H1 (cell line): ENCODE data around the gene F5. TPM values are rescaled to one million over a fixed set of nuclear protein-coding genes. Genes with fewer than 3 reads are reported as not detected.

Experiments
- CTCF ChIA-PET: fragments of 300-600 bp; sonication (Branson Sonifier 250); formaldehyde crosslinking; loops from one replicate; lab custom pipeline; 2021; ENCODE audit not compliant: partially characterized antibody; lab: Charles Lee
- POLR2A ChIA-PET: fragments of 300-600 bp; sonication (Branson Sonifier 250); formaldehyde crosslinking; loops from one replicate; lab custom pipeline; 2021; ENCODE audit warnings: inconsistent platforms; ENCODE audit not compliant: partially characterized antibody; lab: Charles Lee
- DNase-seq, 2 experiments: peaks; one replicate each; pipeline versions ENCODE4 v3.0.0 to v3.0.0-alpha.2; 2010 to 2022; ENCODE audit warnings: low spot score in 2 of 2, low read depth in 1 of 2, mixed read lengths in 1 of 2
- FAIRE-seq: peaks from 2 replicates; lab custom pipeline; 2011; peaks lifted over from hg19 to GRCh38; lab: Jason Lieb, UNC
- H2AFZ ChIP-seq: 2 replicates; pipeline ENCODE4 v1.8.1; 2012; ENCODE audit warnings: low read length, inconsistent platforms
- H2AK5ac ChIP-seq: 2 replicates; pipeline ENCODE4 v1.6.1; 2013; ENCODE audit warnings: low read depth, low read length
- H2BK120ac ChIP-seq: replicated peaks from 2 replicates; pipeline ENCODE3; 2013; ENCODE audit warnings: low read depth, low read length, inconsistent platforms
- H2BK12ac ChIP-seq: 2 replicates; pipeline ENCODE4 v1.6.1; 2013; ENCODE audit warnings: low read depth, low read length
- H2BK15ac ChIP-seq: 2 replicates; pipeline ENCODE4 v1.6.1; 2013; ENCODE audit warnings: low read length
- H2BK20ac ChIP-seq: 2 replicates; pipeline ENCODE4 v1.6.1; 2013; ENCODE audit warnings: low read length
- H2BK5ac ChIP-seq: 2 replicates; pipeline ENCODE4 v1.6.1; 2013; ENCODE audit warnings: low read depth, low read length
- H3K14ac ChIP-seq: 2 replicates; pipeline ENCODE4 v1.6.1; 2013; ENCODE audit warnings: inconsistent platforms; ENCODE audit not compliant: insufficient read length
- H3K18ac ChIP-seq: 2 replicates; pipeline ENCODE4 v1.6.1; 2013; ENCODE audit warnings: low read length; ENCODE audit errors: extremely low read depth
- H3K23ac ChIP-seq: 2 replicates; pipeline ENCODE4 v1.6.1; 2013; ENCODE audit warnings: inconsistent platforms; ENCODE audit not compliant: insufficient read length
- H3K23me2 ChIP-seq: 2 replicates; pipeline ENCODE4 v1.6.1; 2013; ENCODE audit warnings: low read depth, low read length
- H3K27ac ChIP-seq: 2 replicates; pipeline ENCODE4 v1.6.1; 2011; ENCODE audit warnings: low read depth, low read length, inconsistent platforms
- H3K27me3 ChIP-seq, 4 experiments: replicated peaks in 1 of 4; 1 replicate in 1 of 4; 2 replicates in 3 of 4; pipeline versions ENCODE4 v1.6.1 to v1.8.1; 2011 to 2013; ENCODE audit warnings: low read length in 3 of 4, mild to moderate bottlenecking in 3 of 4, inconsistent platforms in 2 of 4, mixed read lengths in 2 of 4, moderate library complexity in 1 of 4; ENCODE audit not compliant: control insufficient read depth in 3 of 4, insufficient read depth in 3 of 4; ENCODE audit errors: extremely low read depth in 1 of 4
- H3K36me3 ChIP-seq, 4 experiments: 2 replicates each; pipeline versions ENCODE4 v1.6.1 to v1.8.1; 2011 to 2013; ENCODE audit warnings: mild to moderate bottlenecking in 4 of 4, low read length in 3 of 4, moderate library complexity in 2 of 4, control low read depth in 1 of 4, inconsistent platforms in 1 of 4; ENCODE audit not compliant: insufficient read depth in 4 of 4, control insufficient read depth in 2 of 4
- H3K4ac ChIP-seq: replicated peaks from 2 replicates; pipeline ENCODE3; 2013; ENCODE audit warnings: low read length, low read depth, mixed read lengths, inconsistent platforms; ENCODE audit not compliant: insufficient read length
- H3K4me1 ChIP-seq, 4 experiments: replicated peaks in 1 of 4; 1 replicate in 1 of 4; 2 replicates in 3 of 4; pipeline versions ENCODE4 v1.6.1 to v1.8.1; 2011 to 2013; ENCODE audit warnings: low read length in 3 of 4, inconsistent platforms in 2 of 4, mixed read lengths in 1 of 4; ENCODE audit not compliant: insufficient read depth in 4 of 4, control insufficient read depth in 3 of 4
- H3K4me2 ChIP-seq, 2 experiments: 2 replicates each; pipeline versions ENCODE4 v1.6.1 to v1.8.1; 2011 to 2013; ENCODE audit warnings: low read depth in 2 of 2, low read length in 2 of 2, control low read depth in 1 of 2, inconsistent platforms in 1 of 2, mild to moderate bottlenecking in 1 of 2; ENCODE audit not compliant: insufficient read depth in 1 of 2
- H3K4me3 ChIP-seq, 4 experiments: fragments of 200-600, 300-600 bp in 1 of 4; sonication (generic), shearing (Covaris generic), sonication (Bioruptor Twin) in 1 of 4; 2 replicates each; pipeline versions ENCODE4 v1.5.1 to v1.8.1; 2011 to 2016; ENCODE audit warnings: low read length in 4 of 4, low read depth in 3 of 4, control low read depth in 2 of 4, inconsistent platforms in 2 of 4, mild to moderate bottlenecking in 2 of 4, mixed read lengths in 1 of 4, moderate library complexity in 1 of 4; ENCODE audit not compliant: insufficient read depth in 2 of 4; ENCODE audit errors: extremely low read depth in 1 of 4
- H3K56ac ChIP-seq: replicated peaks from 2 replicates; pipeline ENCODE3; 2013; ENCODE audit warnings: low read depth, mild to moderate bottlenecking, mixed read lengths, low read length, inconsistent platforms; ENCODE audit not compliant: insufficient read length
- H3K79me1 ChIP-seq: 2 replicates; pipeline ENCODE4 v1.6.1; 2013; ENCODE audit warnings: low read depth, low read length, control low read depth
- H3K79me2 ChIP-seq, 2 experiments: 2 replicates each; pipeline versions ENCODE4 v1.6.1 to v1.8.1; 2012 to 2013; ENCODE audit warnings: low read length in 2 of 2, mild to moderate bottlenecking in 2 of 2, inconsistent platforms in 1 of 2; ENCODE audit not compliant: insufficient read depth in 2 of 2, control insufficient read depth in 1 of 2
- H3K9ac ChIP-seq, 4 experiments: replicated peaks in 1 of 4; 1 replicate in 1 of 4; 2 replicates in 3 of 4; pipeline versions ENCODE4 v1.6.1 to v1.8.1; 2011 to 2013; ENCODE audit warnings: low read depth in 3 of 4, low read length in 3 of 4, control low read depth in 2 of 4, mild to moderate bottlenecking in 2 of 4, moderate library complexity in 2 of 4, inconsistent platforms in 1 of 4; ENCODE audit errors: extremely low read depth in 1 of 4
- H3K9me3 ChIP-seq, 2 experiments: 2 replicates each; pipeline versions ENCODE4 v1.6.1 to v1.8.1; 2012 to 2013; ENCODE audit warnings: mild to moderate bottlenecking in 2 of 2, moderate library complexity in 2 of 2, control low read depth in 1 of 2, inconsistent platforms in 1 of 2, low read depth in 1 of 2, low read length in 1 of 2, mixed read lengths in 1 of 2; ENCODE audit not compliant: insufficient read depth in 2 of 2
- H4K20me1 ChIP-seq, 2 experiments: replicated peaks in 1 of 2; 2 replicates each; pipeline versions ENCODE3 to v1.8.1; 2011 to 2013; ENCODE audit warnings: inconsistent platforms in 2 of 2, low read length in 2 of 2, mild to moderate bottlenecking in 1 of 2; ENCODE audit not compliant: insufficient read depth in 2 of 2, control insufficient read depth in 1 of 2
- H4K5ac ChIP-seq: 2 replicates; pipeline ENCODE4 v1.6.1; 2013; ENCODE audit warnings: low read length, low read depth, mixed read lengths, inconsistent platforms; ENCODE audit not compliant: insufficient read length
- H4K8ac ChIP-seq: 2 replicates; pipeline ENCODE4 v1.8.0; 2013; ENCODE audit warnings: mild to moderate bottlenecking, moderate library complexity, low read length, inconsistent platforms; ENCODE audit not compliant: insufficient read depth; ENCODE audit errors: extremely low read depth
- H4K91ac ChIP-seq: replicated peaks from 2 replicates; pipeline ENCODE3; 2013; ENCODE audit warnings: low read length, mixed read lengths, inconsistent platforms; ENCODE audit not compliant: insufficient read length
- BACH1 ChIP-seq: IDR thresholded peaks from 2 replicates; pipeline ENCODE4 v1.6.1; 2012; ENCODE audit warnings: low read length, improper control_type of control experiment
- BRCA1 ChIP-seq: IDR thresholded peaks from 2 replicates; pipeline ENCODE4 v1.6.1; 2012; ENCODE audit warnings: low read depth, low read length, improper control_type of control experiment
- CBX5 ChIP-seq: fragments of 300-800, 300-1000 bp; sonication (generic); IDR thresholded peaks from 2 replicates; pipeline ENCODE4 v1.7.1; 2016; ENCODE audit warnings: antibody characterized with exemption, low read length, low read depth
- CBX8 ChIP-seq: fragments of 300-800, 300-1000 bp; sonication (generic); IDR thresholded peaks from 2 replicates; pipeline ENCODE4 v1.7.1; 2016; ENCODE audit warnings: low read depth, low read length, borderline replicate concordance
- HDAC2 ChIP-seq, 2 experiments: fragments of 300-600 bp in 1 of 2; sonication (generic) in 1 of 2; IDR thresholded peaks; 2 replicates each; pipeline ENCODE4 v1.6.1; 2011 to 2012; ENCODE audit warnings: low read depth in 2 of 2, low read length in 2 of 2, mild to moderate bottlenecking in 2 of 2, moderate library complexity in 2 of 2, borderline replicate concordance in 1 of 2, inconsistent platforms in 1 of 2
- JUN ChIP-seq: IDR thresholded peaks from 2 replicates; pipeline ENCODE4 v1.6.1; 2011; ENCODE audit warnings: low read depth, mild to moderate bottlenecking, improper control_type of control experiment, low read length
- PHF8 ChIP-seq: fragments of 200-600 bp; sonication (generic); conservative IDR thresholded peaks from 2 replicates; pipeline ENCODE4 v1.7.1; 2012; ENCODE audit warnings: low read depth, mild to moderate bottlenecking, inconsistent platforms, low read length, moderate library complexity
- POLR2AphosphoS5 ChIP-seq: IDR thresholded peaks from 2 replicates; pipeline ENCODE4 v1.6.1; 2011; ENCODE audit warnings: low read depth, low read length
- POU5F1 ChIP-seq: IDR thresholded peaks from 2 replicates; pipeline ENCODE4 v1.6.1; 2011; ENCODE audit warnings: low read depth, mild to moderate bottlenecking, low read length, moderate library complexity
- RNF2 ChIP-seq: fragments of 200-900, 300-1000 bp; sonication (generic); IDR thresholded peaks from 2 replicates; pipeline ENCODE4 v1.7.1; 2016; ENCODE audit warnings: borderline replicate concordance, low read depth, mild to moderate bottlenecking, antibody characterized with exemption, low read length; ENCODE audit not compliant: poor library complexity, severe bottlenecking; ENCODE audit errors: missing control alignments
- SIN3A ChIP-seq, 2 experiments: IDR thresholded peaks in 1 of 2; conservative IDR thresholded peaks in 1 of 2; 2 replicates each; pipeline ENCODE4 v1.6.1; 2011 to 2012; ENCODE audit warnings: low read length in 2 of 2, improper control_type of control experiment in 1 of 2, low read depth in 1 of 2, mild to moderate bottlenecking in 1 of 2
- SP1 ChIP-seq: IDR thresholded peaks from 2 replicates; pipeline ENCODE4 v1.6.1; 2011; ENCODE audit warnings: low read depth, low read length
- SP4 ChIP-seq: IDR thresholded peaks from 2 replicates; pipeline ENCODE4 v1.6.1; 2012; ENCODE audit warnings: low read length, inconsistent platforms
- SUZ12 ChIP-seq: fragments of 200-600 bp; sonication (generic); IDR thresholded peaks from 2 replicates; pipeline ENCODE4 v1.6.1; 2012; ENCODE audit warnings: mild to moderate bottlenecking, inconsistent platforms, low read length, moderate library complexity, mixed read lengths
- WGBS, 2 experiments: shearing (Covaris generic) in 1 of 2; methylation state at CpG; one replicate each; pipeline versions ENCODE4 v1.1.6 to v1.1.7; 2013 to 2015; ENCODE audit warnings: low lambda C conversion rate in 2 of 2, mixed read lengths in 2 of 2, inconsistent platforms in 1 of 2, low coverage in 1 of 2, missing lambda C conversion rate in 1 of 2; ENCODE audit not compliant: insufficient replicate concordance in 2 of 2, insufficient coverage in 1 of 2, insufficient read length in 1 of 2; ENCODE audit errors: extremely low coverage in 1 of 2, missing lambda C conversion rate in 1 of 2; 5-methylcytosine and 5-hydroxymethylcytosine counted together
- polyA plus RNA-seq, 7 experiments: library from polyadenylated mRNA; depleted of rRNA in 3 of 7; stranded (reverse) in 5 of 7; unstranded in 2 of 7; fragments of >200 nt in 5 of 7; fragments of 200-250 nt in 2 of 7; gene quantifications; 1 replicate in 5 of 7; 2 replicates in 1 of 7; 4 replicates in 1 of 7; pipeline versions ENCODE4 v1.2.1 to v1.2.3, GENCODE V29; 2011 to 2013; ENCODE audit warnings: missing spikeins in 2 of 7, mixed read lengths in 2 of 7
- total RNA-seq: library from RNA; stranded (reverse); fragmentation: NEBNext Ultra II Directional; extraction: Animal tissue kit (Norgen Biotek cat#: 25700); gene quantifications from 2 replicates; pipeline ENCODE4 v1.2.1, GENCODE V29; 2021

F5 gene
- total and polyA plus RNA-seq, 2 of the 8 experiments (the other 6 are each of a cell fraction or from before 2014, with no cell fraction given): 0.04 to 0.06 TPM

DNA sequence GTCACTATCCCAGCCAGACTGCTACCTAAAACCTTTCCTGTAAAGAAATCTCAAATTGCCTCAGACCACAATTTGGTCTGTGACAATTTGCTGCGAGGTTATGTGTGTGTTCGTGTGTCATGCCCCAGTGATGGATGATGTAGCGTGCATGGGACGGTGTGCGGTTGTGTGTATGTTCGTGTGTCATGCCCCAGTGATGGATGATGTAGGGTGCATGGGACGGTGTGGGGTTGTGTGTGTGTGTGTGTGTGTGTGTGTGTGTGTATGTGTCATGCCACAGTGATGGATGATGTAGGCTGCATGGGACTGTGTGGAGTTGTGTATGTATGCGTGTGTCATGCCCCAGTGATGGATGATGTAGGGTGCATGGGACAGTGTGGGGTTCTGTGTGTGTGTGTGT, 34.3 kb upstream of the F5 start:
- Histone ChIP-seq H2BK20ac (no peak overlapping the region), H3K36me3 (no peaks in the 10 kb centered on the region), H3K79me1 (no peaks in the 10 kb centered on the region), H3K9ac (no peak overlapping the region), H4K20me1 (no peaks in the 10 kb centered on the region), H2BK12ac (peak overlapping the region; percentile 64; the same call in 1 of the 2 replicates), H3K14ac (no peak overlapping the region), H2BK5ac (no peak overlapping the region; the same call in 1 of the 2 replicates), H3K56ac (no peak overlapping the region), H2AK5ac (peak overlapping the region; percentile 90; the same call in 1 of the 2 replicates), H4K5ac (no peak overlapping the region), H3K4me3 (no peak overlapping the region), H4K8ac (no peak overlapping the region), H3K27me3 (no peaks in the 10 kb centered on the region), H2BK120ac (no peak overlapping the region), H3K4me2 (no peak overlapping the region), H3K27ac (no peak overlapping the region), H3K18ac (no peak overlapping the region), H2AFZ (no peak overlapping the region), H2BK15ac (no peak overlapping the region), H3K79me2 (no peaks in the 10 kb centered on the region), H3K23ac (no peak overlapping the region), H3K23me2 (peaks cover 4% of the 10 kb centered on the region; the same call in 1 of the 2 replicates), H4K91ac (no peak overlapping the region), H3K4me1 (no peaks in the 10 kb centered on the region), H3K9me3 (no peaks in the 10 kb centered on the region), H3K4ac (no peak overlapping the region)
- ChIA-PET CTCF (interaction anchor here (0.6 to 1.3 kb wide), 2 partner anchors 19 to 74 kb away, joined by 3 to 4 read pairs; no protein-coding TSS in a partner anchor), POLR2A (no interaction called here)
- FAIRE-seq (no peak), DNase-seq (no peak)
- 90% methylated on average over 8 of the region's 8 CpGs; no CpG with 5 or more reads in 1 of the 2 experiments for WGBS, 2 experiments
- TF ChIP-seq SIN3A (conservative IDR thresholded peaks at IDR 0.05 in 1 of 2, IDR thresholded peaks at IDR 0.05 in 1 of 2; ENCODE audit: low read depth in 1 of 2, low read length in 2 of 2) (no peak), SP1 (no peak), HDAC2 (IDR thresholded peaks at IDR 0.05; ENCODE audit: borderline replicate concordance in 1 of 2, low read depth in 2 of 2, low read length in 2 of 2) (no peak), BRCA1 (no peak), RNF2 (no peak), POLR2AphosphoS5 (no peak), BACH1 (no peak), CBX8 (no peak), POU5F1 (no peak), CBX5 (no peak), SUZ12 (no peak), SP4 (no peak), PHF8 (no peak), JUN (no peak)
